NCI-H187 treated with DMSO at 0.1 percent for 48 hours (cell line): ENCODE data around the gene AADAC.
"Not testable (repeated sequence)": the region's sequence is repeated elsewhere in the genome, so short reads cannot be mapped to it uniquely, and the experiment has no call there.

Experiments used
- DNase-seq: peaks from one replicate; lab custom pipeline; 2025; lab: John Stamatoyannopoulos, UW

The AADAC gene

DNA sequence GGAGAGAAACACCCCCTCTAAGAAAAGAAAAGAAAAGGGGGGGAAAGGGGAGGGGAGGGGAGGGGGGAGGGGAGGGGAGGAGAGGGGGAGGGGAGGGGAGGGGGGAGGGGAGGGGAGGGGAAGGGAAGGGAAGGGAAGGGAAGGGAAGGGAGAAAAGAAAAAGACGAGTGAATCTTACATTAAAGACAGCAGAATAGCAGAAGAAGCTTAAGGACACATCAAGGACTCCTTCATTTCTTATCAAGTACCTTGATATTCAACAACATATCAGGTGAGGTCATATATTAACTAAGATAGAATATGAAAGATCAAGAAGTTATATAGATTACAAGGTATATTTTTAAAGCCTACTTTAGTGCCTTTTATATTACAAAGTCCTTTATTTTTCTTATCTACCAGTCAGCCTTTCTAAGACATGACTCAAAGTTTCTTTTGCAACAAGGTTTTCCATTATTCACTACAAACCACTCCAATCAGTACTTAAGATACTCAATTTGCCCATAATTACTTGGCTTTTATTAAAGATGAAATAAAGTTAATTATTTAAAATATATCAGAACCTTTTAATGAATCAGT, 17.7 kb upstream of the AADAC start:
- DNase-seq = no peak

GRCh38 chr3:151798466-151798865, 15.4 kb upstream of the AADAC start:
- DNase-seq = no peak

- DNase-seq = no peak
Observed at GRCh38 chr3:151800431-151800830, 13.5 kb upstream of the AADAC start.

DNA sequence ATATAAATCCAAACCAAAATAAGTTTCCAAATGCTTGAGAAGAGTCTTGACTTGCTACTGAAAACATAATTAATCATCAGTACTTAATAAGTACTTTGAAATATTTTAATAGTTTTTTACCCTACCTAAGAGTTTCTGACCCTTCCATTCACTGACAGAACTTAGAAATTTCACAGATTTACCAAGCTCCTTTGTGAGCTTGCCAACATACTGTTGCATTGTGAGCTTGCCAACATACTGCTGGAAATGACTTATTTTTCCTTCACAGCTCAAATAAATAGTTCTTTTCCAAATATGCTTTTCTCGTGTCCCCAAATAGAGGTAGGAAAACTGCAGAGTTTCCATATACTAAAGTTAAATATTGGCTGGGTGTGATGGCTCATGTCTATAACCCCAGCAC, 9.6 kb upstream of the AADAC start:
- no peak for DNase-seq

- DNase-seq = no peak
Observed at GRCh38 chr3:151806838-151807237, 7.1 kb upstream of the AADAC start.

GRCh38 chr3:151808926-151809325, 5.0 kb upstream of the AADAC start:
- not testable (repeated sequence) for DNase-seq

GRCh38 chr3:151811474-151811873, 2.4 kb upstream of the AADAC start:
- no peak for DNase-seq

DNA sequence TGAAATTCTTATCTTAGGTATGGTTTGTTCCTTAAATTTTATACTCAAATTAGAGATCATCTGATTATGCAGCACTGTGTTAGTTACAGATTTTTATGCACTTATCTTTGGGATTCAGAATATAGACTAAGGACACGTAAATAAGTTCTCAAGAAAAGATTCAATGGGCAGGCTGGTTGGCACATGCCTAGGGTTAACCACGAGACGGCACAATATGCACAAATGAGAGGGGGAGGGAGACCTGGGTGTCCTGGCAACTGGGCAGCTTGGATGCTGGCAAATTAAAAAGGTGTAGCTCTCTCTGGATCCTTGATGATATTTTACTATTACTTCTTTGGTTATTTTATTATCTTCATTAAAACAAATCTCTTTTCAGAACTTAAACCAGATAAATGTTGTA, 672 bp downstream of the AADAC start:
- DNase-seq = no peak

- no peak for DNase-seq
Observed at GRCh38 chr3:151816091-151816604, 2.2 kb downstream of the AADAC start.

DNA sequence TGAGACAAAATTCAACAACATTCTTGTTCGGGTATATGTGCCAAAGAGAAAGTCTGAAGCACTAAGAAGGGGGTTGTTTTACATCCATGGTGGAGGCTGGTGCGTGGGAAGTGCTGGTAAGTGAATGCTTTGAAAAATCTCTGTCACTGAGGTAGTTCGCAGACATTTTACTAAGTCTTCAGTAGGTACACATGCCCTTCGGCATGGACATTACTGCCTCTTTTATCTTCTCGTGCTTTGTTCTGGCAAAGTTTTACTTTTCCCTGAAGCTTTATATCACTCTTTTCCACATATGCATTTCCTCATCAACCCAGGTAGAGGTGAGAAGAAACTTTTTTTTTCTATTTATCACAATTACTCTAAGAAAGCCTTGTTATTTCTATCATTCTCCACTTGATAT, 3.6 kb downstream of the AADAC start:
- no peak for DNase-seq

DNA sequence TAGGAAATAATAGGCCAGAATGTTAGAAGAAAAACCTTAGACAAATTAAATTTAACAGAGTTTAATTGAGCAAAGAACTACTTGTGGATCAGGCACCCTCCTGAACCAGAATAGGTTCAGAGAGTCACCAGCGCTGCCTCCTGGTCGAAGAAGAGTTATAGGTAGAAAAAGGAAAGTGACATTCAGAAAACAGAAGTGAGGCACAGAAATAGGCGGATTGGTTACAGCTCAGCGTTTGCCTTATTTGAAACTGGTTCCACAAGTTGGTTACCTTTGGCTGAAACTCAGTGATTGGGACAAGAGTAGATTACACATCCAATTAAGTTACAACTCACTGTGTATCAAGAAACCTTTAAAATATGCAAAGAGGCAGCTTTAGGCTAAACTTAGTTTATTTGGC, 4.4 kb downstream of the AADAC start:
- no peak for DNase-seq

- DNase-seq = no peak
Observed at GRCh38 chr3:151819910-151820309, 6.0 kb downstream of the AADAC start.

- DNase-seq = no peak
Observed at GRCh38 chr3:151827816-151828215, 13.9 kb downstream of the AADAC start.

GRCh38 chr3:151835751-151836525, 22.0 kb downstream of the AADAC start:
- no peak for DNase-seq

DNA sequence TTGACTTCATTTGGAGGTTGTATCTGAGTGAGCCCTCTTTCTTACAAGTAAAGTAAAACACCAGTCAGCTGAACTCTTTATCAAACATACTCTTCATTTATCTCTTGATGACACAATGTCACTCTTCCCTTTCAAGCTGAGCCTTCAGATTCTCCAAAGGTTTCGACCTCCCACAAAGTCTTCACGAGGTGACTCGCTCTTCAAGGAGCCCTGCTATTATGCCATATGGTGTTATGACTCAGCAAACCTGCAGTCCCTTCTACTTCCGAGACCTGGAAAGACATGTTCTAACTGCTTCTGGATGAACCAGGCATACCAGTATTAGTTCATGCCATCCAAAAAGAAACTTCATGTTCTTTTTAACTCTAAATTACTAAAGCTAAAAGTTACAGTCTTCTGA, 23.1 kb downstream of the AADAC start:
- no peak for DNase-seq

- DNase-seq = no peak
Observed at GRCh38 chr3:151838574-151839312, 24.8 kb downstream of the AADAC start.

DNA sequence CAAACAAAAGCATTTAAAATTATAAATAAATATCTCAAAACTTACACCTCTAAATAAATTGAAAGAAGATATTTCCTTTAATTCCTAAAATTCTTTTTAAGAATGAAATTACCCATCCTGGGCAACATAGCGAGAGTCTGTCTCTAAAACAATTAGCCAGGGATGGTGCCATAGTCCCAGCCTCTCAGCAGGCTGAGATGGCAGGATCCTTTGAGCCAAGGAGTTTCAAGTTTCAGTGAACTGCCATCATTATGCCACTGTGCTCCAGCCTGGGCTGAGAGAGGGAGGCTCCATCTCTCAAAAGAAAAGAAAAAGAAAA, 25.4 kb downstream of the AADAC start:
- DNase-seq = no peak

DNA sequence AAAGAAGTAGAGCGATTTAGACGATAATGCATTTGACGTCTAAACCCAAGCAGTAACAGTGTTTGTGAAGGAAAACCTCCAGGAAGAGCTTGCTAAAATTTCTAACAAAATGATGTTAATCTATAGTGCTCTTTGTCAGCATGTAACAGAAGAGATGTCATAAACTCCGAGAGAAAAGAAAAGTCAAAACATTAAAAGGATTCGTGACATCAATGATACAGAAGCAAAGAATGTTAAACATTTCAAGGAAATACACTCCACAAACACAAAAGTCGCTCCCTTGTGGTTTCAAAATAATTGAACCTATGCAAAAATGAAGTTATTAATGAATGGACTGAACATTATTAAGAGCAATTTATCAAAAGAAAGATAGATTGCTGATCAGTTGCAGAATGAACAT, 27.9 kb downstream of the AADAC start:
- DNase-seq = no peak

DNA sequence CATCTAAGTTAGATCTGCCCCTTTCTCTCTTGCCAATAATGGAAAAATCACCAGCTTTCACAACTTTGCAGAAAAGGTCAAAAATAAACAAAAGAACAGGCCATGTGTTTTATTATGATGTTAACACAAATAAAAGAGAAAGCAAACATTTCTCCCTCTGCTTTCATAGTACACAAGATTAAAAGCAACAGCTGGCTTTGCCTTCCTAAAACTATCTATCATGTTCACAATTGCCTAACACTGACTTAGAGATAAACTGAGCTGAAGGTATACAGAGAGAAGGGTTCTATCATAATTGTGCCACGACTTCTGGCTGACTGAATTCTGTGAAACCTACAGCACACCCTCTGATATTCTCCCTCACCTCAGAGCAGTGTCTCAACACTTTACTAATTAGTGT, 29.4 kb downstream of the AADAC start:
- DNase-seq = no peak

DNA sequence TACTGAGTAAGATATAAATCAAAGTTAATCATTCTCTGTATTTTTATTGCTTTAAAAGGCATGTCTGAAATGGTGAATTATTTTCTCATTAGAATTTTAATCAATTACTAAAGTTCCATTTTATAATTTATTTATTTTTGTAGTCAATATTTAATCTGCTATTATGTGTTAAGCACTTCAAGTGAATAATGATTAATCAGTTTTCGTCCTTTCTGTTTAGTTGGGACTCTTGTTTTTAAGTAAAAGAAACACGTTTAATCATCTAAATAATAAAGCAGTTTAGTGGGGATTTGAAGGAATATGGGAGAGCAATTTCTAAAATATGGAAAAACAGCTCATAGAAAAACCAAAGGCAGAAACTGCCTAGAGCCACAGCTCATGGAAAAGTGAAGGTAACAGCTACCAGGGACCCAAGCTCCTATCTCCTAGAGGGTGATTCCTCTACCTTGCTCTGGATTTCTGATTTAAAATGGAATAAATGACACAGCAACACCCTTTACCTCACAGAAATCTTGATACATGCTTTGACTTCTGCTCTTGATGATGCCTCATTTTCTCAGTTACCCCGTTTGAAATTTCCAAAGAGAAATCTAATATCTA, 31.5 kb downstream of the AADAC start:
- DNase-seq = no peak

DNA sequence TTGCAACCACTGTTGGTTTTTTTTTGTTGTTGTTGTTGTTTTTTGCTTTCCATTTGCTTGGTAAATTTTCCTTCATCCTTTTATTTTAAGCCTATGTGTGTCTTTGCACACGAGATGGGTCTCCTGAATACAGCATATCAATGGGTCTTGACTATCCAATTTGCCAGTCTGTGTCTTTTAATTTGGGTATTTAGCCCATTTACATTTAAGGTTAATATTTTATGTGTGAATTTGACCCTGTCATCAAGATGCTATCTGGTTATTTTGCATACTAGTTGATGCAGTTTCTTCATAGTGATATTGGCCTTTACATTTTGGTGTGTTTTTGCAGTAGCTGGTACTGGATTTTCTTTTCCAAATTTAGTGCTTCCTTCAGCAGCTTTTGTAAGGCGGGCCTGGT, 36.1 kb downstream of the AADAC start:
- not testable (repeated sequence) for DNase-seq

DNA sequence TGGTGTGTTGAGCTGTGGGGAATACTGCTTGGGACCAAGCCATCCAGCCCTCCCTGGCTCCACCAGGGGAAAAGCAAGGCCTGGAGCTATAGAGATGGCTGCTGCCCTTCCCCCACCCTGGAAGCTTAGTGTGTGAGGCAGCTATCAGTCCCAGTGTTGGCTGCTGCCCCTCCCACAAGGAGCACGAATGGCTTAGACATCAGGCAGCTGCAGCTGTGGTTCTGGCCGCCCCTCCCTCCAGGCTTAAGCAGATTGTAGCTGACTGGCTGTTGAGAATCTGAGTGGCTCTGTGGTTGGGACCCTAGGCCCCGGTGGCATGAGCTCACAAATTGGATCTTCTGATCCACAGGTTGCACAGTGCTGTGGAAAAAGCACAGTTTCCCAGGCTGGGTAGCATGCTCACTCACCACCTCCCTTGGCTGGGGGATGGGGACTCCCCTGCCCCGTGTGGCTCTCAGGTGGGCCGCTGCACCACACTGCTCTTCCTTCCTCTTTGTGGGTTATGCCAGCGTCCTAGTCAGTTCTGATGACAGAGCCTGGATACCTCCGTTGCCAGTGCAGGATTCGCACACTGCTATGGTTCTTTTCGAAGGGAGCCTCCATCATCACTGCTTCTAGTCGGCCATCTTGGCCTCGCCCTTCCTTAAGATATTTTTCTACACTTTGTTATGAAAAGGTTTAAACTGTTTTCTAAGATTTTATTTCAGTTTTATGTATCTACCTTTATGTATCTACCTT, 38.3 kb downstream of the AADAC start:
- no peak for DNase-seq
